ENCODE results near the gene TMEM63A.

The TMEM63A gene

GRCh38 chr1:225886159-225887029, 4.2 kb upstream of the TMEM63A start:
- no peak for DNase-seq (ENCODE audit: low read depth in 2 of 2)

GRCh38 chr1:225885336-225885735, 3.2 kb upstream of the TMEM63A start:
- DNase-seq (ENCODE audit: low read depth in 2 of 2), result no peak

- no peak for DNase-seq (ENCODE audit: low read depth in 2 of 2)
Observed at GRCh38 chr1:225883616-225884265, 1.6 kb upstream of the TMEM63A start.

- DNase-seq (ENCODE audit: low read depth in 2 of 2), result no peak
Observed at GRCh38 chr1:225882694-225883615, 775 bp upstream of the TMEM63A start.

GRCh38 chr1:225881081-225881958, 860 bp downstream of the TMEM63A start:
- no peak for DNase-seq (ENCODE audit: low read depth in 2 of 2)

GRCh38 chr1:225880636-225881035, 1.5 kb downstream of the TMEM63A start:
- DNase-seq (ENCODE audit: low read depth in 2 of 2), result no peak

- DNase-seq (ENCODE audit: low read depth in 2 of 2), result no peak
Observed at GRCh38 chr1:225880222-225880588, 2.0 kb downstream of the TMEM63A start.

GRCh38 chr1:225879521-225880221, 2.5 kb downstream of the TMEM63A start:
- no peak for DNase-seq (ENCODE audit: low read depth in 2 of 2)

GRCh38 chr1:225878282-225878681, 3.9 kb downstream of the TMEM63A start:
- no peak for DNase-seq (ENCODE audit: low read depth in 2 of 2)

- DNase-seq (ENCODE audit: low read depth in 2 of 2), result no peak
Observed at GRCh38 chr1:225877580-225877979, 4.6 kb downstream of the TMEM63A start.

GRCh38 chr1:225876900-225877510, 5.2 kb downstream of the TMEM63A start:
- DNase-seq (ENCODE audit: low read depth in 2 of 2), result no peak

- DNase-seq (ENCODE audit: low read depth in 2 of 2), result no peak
Observed at GRCh38 chr1:225875044-225875815, 7.0 kb downstream of the TMEM63A start.

- no peak for DNase-seq (ENCODE audit: low read depth in 2 of 2)
Observed at GRCh38 chr1:225874431-225874830, 7.7 kb downstream of the TMEM63A start.

- DNase-seq (ENCODE audit: low read depth in 2 of 2), result no peak
Observed at GRCh38 chr1:225873281-225873850, 8.8 kb downstream of the TMEM63A start.

- no peak for DNase-seq (ENCODE audit: low read depth in 2 of 2)
Observed at GRCh38 chr1:225872075-225872430, 10.1 kb downstream of the TMEM63A start.

GRCh38 chr1:225871359-225872074, 10.7 kb downstream of the TMEM63A start:
- no peak for DNase-seq (ENCODE audit: low read depth in 2 of 2)

GRCh38 chr1:225870911-225871310, 11.3 kb downstream of the TMEM63A start:
- DNase-seq (ENCODE audit: low read depth in 2 of 2), result no peak

GRCh38 chr1:225868631-225869330, 13.4 kb downstream of the TMEM63A start:
- DNase-seq (ENCODE audit: low read depth in 2 of 2), result no peak

Measured in fibroblast of skin of left biceps (primary cell).